NCI-H82 (cell line): ENCODE results near the gene OPTC.

ENCODE experiments used
- DNase-seq: peaks from one replicate; lab custom pipeline; 2025; lab: John Stamatoyannopoulos, UW

Gene OPTC

DNA sequence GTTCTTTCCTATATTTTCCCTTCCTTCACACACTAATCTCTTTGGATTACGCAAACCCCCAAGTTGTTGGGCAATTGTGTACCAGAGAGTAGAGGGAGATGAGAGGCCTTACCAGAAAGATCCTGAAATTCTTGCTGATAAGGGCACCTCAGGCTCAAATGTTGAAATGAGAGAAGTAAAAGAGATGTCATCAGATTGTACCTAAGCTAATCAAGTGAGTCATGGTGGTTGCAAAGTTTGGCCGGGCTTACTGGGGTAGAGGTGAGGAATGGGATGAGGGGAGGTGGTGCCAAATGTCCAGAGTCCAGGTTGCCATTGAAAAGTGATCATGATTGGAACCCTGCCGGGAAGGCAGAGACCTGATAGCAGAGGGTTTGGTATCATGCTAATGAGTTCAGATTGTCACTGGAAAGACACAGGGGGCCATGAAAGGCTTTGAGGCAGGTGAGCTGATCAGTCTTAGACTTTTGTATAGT, 43.1 kb downstream of the OPTC start:
- DNase-seq, result no peak

GRCh38 chr1:203537806-203538464, 44.0 kb downstream of the OPTC start:
- DNase-seq, result no peak

GRCh38 chr1:203538726-203539125, 44.8 kb downstream of the OPTC start:
- no peak for DNase-seq

- peak; percentile 48 for DNase-seq
These were observed 46.0 kb downstream of the OPTC start for GRCh38 chr1:203539831-203540546.

GRCh38 chr1:203544485-203544884, 50.5 kb downstream of the OPTC start:
- DNase-seq, result no peak

- DNase-seq, result no peak
These were observed 51.2 kb downstream of the OPTC start for GRCh38 chr1:203544978-203545816.

DNA sequence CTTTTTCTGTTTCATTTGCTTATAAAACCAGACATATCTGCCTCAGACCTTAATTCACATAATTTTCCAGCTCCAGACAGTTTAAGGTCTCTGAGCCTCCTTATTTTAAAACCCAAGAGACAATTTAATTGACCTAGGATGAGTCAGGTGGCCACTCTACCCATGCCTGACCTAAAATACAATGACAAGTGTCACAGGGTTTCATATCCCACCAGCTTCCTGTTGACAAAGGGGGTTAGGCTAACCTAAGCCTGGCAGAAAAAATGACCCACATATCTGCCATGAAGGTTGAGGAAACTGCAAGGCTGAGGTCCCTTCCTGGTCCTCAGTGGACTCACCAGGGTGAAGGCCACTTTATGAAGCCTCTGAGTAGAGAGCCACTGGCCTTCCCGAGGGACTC, 52.3 kb downstream of the OPTC start:
- DNase-seq, result no peak

GRCh38 chr1:203547147-203547546, 53.2 kb downstream of the OPTC start:
- DNase-seq, result peak; percentile 92

- DNase-seq, result peak; percentile 96
These were observed 53.9 kb downstream of the OPTC start for GRCh38 chr1:203547771-203548421.

DNA sequence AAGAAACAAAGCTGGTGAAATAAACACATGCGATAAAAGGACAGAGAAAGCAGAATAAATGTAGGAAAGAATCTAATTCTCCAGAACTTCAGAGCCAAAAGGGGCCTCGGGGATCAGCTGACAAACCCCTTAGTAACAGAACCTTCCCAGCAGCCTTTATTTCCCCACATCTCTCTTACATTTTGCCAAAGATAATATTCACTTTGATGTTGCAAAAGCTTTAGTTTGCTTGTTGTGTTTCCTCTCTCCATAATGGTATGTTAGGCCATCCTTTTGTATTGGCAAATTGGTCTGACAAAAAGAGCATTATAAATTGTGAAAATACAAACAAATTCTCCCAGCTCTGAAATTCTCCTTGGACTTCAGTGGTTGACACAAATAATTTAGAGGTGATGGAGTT, 54.9 kb downstream of the OPTC start:
- DNase-seq, result no peak

- no peak for DNase-seq
These were observed 55.4 kb downstream of the OPTC start for GRCh38 chr1:203549309-203549708.

DNA sequence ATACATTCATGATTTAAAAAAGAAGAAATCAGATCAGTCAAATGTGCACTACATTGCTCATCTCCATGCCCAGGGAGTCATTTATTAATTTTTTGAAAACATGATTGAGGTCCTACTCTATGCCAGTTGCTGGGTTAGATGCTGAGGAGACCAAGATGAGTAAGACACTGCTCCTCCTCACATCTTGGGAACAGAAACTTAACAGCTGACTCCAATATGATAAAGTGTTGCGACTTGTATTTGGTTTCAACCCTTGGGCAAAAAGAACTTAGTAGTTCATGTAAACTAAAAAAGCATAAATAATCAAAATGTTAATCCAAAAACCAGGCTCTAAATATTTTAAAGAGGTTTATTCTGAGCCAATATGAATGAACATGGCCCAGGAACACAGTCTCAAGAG, 56.9 kb downstream of the OPTC start:
- no peak for DNase-seq

- no peak for DNase-seq
These were observed 57.6 kb downstream of the OPTC start for GRCh38 chr1:203551550-203551949.

- no peak for DNase-seq
These were observed 59.5 kb downstream of the OPTC start for GRCh38 chr1:203553496-203553895.

GRCh38 chr1:203554071-203554470, 60.1 kb downstream of the OPTC start:
- DNase-seq, result no peak

GRCh38 chr1:203555076-203555475, 61.1 kb downstream of the OPTC start:
- DNase-seq, result peak; percentile 37

DNA sequence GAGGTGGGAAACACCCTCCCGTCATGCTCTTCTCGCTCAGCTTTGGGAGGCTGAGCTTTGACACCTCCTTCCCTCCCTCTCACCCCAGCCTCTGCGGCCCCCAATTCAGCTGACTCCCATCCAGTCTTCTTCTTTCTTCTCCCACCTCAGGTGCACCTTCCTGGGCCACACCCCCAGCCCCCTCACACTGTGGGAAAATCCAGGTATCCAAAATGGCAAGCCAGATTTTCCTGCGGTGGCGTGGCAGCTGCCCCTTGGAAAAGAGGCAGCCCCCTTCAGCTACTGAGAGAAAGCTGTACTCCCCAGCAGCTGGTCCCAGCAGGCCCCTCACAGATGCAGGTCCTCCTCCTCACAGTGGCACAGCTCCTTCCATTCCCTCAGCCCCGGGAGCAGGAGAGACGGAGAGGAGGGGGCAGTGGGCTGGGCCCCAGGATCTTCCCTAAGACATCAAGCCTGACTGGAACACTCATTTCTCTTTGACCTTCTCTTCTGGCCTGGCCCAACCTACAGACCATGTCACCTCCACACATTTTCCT, 61.6 kb downstream of the OPTC start:
- peak; percentile 56 for DNase-seq

GRCh38 chr1:203556047-203556851, 62.3 kb downstream of the OPTC start:
- DNase-seq, result peak; percentile 61

GRCh38 chr1:203557390-203557789, 63.4 kb downstream of the OPTC start:
- no peak for DNase-seq

- peak; percentile 71 for DNase-seq
These were observed 64.3 kb downstream of the OPTC start for GRCh38 chr1:203558064-203558760.
